ENCODE data around the gene CKAP5. TPM values are rescaled to one million over a fixed set of nuclear protein-coding genes. Genes with fewer than 3 reads are reported as not detected.

Gene CKAP5
- total RNA-seq, 1 experiment from 2014 or later: 572 TPM

DNA sequence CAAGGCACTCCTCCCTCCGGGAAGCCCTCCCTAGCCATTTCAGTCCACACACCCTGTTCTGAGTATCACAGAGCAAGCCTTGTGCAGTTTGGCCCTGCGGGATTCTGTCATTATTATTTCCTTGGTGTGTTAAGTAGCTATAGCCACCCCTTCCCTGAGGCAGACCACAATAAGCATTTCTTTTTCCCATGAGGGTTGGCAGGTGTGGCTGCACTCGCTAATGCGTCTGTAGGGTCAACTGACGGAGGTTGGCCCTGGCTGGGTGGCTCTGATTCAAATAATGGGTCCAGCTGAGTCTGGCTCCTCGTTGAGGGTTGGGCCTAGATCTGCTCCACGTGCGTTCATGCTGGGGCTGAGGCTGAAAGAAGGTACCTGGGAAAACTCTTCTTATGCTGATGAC, 122.0 kb downstream of the CKAP5 start:
- intact Hi-C loops (cut with micrococcal nuclease; ENCODE audit: unreplicated experiment): loop anchor here (10.0 kb wide), 1 partner anchor 339 kb away; the partner anchor contains the start of gene MDK
- Histone ChIP-seq H3K4me3 (ENCODE audit: low read depth, low read length, poor library complexity, severe bottlenecking) (no peak overlapping the region), H3K36me3 (ENCODE audit: insufficient read depth, low read length, poor library complexity, severe bottlenecking) (no peaks in the 10 kb centered on the region), H3K9me3 (ENCODE audit: low read depth, low read length, poor library complexity, severe bottlenecking) (no peaks in the 10 kb centered on the region), H3K4me1 (ENCODE audit: insufficient read depth, low read length, poor library complexity, severe bottlenecking) (no peaks in the 10 kb centered on the region), H3K27me3 (replicated peaks; ENCODE audit: insufficient read depth, low read depth, low read length, poor library complexity) (no peaks in the 10 kb centered on the region), H3K27ac (ENCODE audit: low read depth, low read length, poor library complexity, severe bottlenecking) (no peak overlapping the region)
- ChIA-PET POLR2A (ENCODE audit: low non-redundant PET) (interaction anchor here (0.6 kb wide), 1 partner anchor 826 kb away, joined by 3 read pairs; no protein-coding TSS in a partner anchor), CTCF (no interaction called here)
- TF ChIP-seq, protein P1, sequence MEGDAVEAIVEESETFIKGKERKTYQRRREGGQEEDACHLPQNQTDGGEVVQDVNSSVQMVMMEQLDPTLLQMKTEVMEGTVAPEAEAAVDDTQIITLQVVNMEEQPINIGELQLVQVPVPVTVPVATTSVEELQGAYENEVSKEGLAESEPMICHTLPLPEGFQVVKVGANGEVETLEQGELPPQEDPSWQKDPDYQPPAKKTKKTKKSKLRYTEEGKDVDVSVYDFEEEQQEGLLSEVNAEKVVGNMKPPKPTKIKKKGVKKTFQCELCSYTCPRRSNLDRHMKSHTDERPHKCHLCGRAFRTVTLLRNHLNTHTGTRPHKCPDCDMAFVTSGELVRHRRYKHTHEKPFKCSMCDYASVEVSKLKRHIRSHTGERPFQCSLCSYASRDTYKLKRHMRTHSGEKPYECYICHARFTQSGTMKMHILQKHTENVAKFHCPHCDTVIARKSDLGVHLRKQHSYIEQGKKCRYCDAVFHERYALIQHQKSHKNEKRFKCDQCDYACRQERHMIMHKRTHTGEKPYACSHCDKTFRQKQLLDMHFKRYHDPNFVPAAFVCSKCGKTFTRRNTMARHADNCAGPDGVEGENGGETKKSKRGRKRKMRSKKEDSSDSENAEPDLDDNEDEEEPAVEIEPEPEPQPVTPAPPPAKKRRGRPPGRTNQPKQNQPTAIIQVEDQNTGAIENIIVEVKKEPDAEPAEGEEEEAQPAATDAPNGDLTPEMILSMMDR (conservative IDR thresholded peaks at IDR 0.05; ENCODE audit: low read depth, low read length): no peak
- BruUV-seq (replicated peaks): no TSS peak
- DNase-seq (ENCODE audit: low spot score): no peak

DNA sequence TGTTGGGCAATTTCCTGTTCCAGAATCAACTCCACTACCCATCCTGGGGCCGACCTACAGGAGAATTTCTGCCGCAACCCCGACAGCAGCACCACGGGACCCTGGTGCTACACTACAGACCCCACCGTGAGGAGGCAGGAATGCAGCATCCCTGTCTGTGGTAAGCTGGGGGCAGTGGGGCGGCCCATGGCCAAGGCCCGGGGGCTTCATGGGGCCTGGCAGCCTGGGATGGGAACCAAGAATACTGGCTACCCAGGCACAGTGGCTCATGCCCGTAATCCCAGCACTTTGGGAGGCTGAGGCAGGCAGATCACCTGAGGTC, 122.8 kb downstream of the CKAP5 start:
- Histone ChIP-seq H3K27me3 (replicated peaks; ENCODE audit: insufficient read depth, low read depth, low read length, poor library complexity) (no peaks in the 10 kb centered on the region), H3K9me3 (ENCODE audit: low read depth, low read length, poor library complexity, severe bottlenecking) (no peaks in the 10 kb centered on the region), H3K4me3 (ENCODE audit: low read depth, low read length, poor library complexity, severe bottlenecking) (no peak overlapping the region), H3K27ac (ENCODE audit: low read depth, low read length, poor library complexity, severe bottlenecking) (no peak overlapping the region), H3K36me3 (ENCODE audit: insufficient read depth, low read length, poor library complexity, severe bottlenecking) (no peaks in the 10 kb centered on the region), H3K4me1 (ENCODE audit: insufficient read depth, low read length, poor library complexity, severe bottlenecking) (no peaks in the 10 kb centered on the region)
- intact Hi-C loops (cut with micrococcal nuclease; ENCODE audit: unreplicated experiment): loop anchor here (10.0 kb wide), 1 partner anchor 339 kb away; the partner anchor contains the start of gene MDK
- BruUV-seq (replicated peaks): no TSS peak
- ChIA-PET CTCF (no interaction called here), POLR2A (ENCODE audit: low non-redundant PET) (no interaction called here)
- no peak for TF ChIP-seq EZH2 (IDR thresholded peaks at IDR 0.05; ENCODE audit: borderline replicate concordance, low read depth, low read length, poor library complexity, severe bottlenecking)
- TF ChIP-seq, protein P1 (conservative IDR thresholded peaks at IDR 0.05; ENCODE audit: low read depth, low read length): no peak
- DNase-seq (ENCODE audit: low spot score): no peak

DNA sequence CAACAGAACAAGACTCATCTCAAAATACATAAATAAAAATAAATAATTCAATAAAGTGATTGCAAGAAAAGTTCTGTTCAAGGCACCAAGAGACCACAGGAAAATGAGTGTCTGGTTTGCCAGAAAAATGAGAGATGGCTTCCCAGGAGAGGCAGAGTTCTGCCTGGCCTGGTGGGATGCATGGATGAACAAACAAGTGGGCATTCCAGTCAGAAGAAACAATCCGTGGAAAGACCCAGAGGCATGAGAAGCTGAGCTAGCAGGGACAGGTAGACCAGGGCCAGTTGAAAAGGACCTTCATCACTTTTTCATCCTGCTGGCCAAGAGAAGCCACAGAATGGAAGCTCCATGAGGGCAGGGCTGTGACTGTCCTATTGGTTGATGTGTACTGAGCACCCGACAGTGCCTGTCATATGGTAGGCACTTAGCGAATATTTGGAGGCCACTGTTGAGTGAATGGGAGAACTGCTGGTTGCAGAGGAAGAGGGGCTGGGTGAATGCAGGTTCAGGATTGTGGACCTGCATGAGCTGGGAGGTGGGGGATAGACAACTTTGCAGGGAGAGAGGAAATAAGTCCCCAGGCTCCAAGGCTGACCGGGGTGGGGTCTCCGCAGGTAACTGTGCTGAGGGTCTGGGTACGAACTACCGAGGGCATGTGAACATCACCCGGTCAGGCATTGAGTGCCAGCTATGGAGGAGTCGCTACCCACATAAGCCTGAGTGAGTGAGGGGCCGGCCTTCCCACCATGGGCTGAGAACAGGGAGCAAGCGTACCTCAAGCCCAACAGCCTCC, 123.3 kb downstream of the CKAP5 start:
- POLR2A ChIA-PET (ENCODE audit: low non-redundant PET): no interaction called here
- intact Hi-C loops (cut with micrococcal nuclease; ENCODE audit: unreplicated experiment): loop anchor here (10.0 kb wide), 1 partner anchor 338 kb away; the partner anchor contains the start of gene MDK
- H3K4me3 ChIP-seq (ENCODE audit: low read depth, low read length, poor library complexity, severe bottlenecking): no peak overlapping the region
- no peak overlapping the region for H3K27ac ChIP-seq (ENCODE audit: low read depth, low read length, poor library complexity, severe bottlenecking)
- no peaks in the 10 kb centered on the region for H3K4me1 ChIP-seq (ENCODE audit: insufficient read depth, low read length, poor library complexity, severe bottlenecking)
- TF ChIP-seq, protein P1 (conservative IDR thresholded peaks at IDR 0.05; ENCODE audit: low read depth, low read length): no peak
- TF ChIP-seq EZH2 (IDR thresholded peaks at IDR 0.05; ENCODE audit: borderline replicate concordance, low read depth, low read length, poor library complexity, severe bottlenecking): no peak
- no peaks in the 10 kb centered on the region for H3K9me3 ChIP-seq (ENCODE audit: low read depth, low read length, poor library complexity, severe bottlenecking)
- no TSS peak for BruUV-seq (replicated peaks)
- CTCF ChIA-PET: no interaction called here
- no peaks in the 10 kb centered on the region for H3K27me3 ChIP-seq (replicated peaks; ENCODE audit: insufficient read depth, low read depth, low read length, poor library complexity)
- no peaks in the 10 kb centered on the region for H3K36me3 ChIP-seq (ENCODE audit: insufficient read depth, low read length, poor library complexity, severe bottlenecking)
- DNase-seq (ENCODE audit: low spot score): no peak
